ENCODE results near the gene DOCK9. TPM values are rescaled to one million over a fixed set of nuclear protein-coding genes. Genes with fewer than 3 reads are reported as not detected.

Gene DOCK9
- total and polyA plus RNA-seq, 9 of the 15 experiments (the other 6 are each of a cell fraction or from before 2014, with no cell fraction given), result 3.5 to 25.3 (median 16.7) TPM

- no peak for DNase-seq (ENCODE audit: extremely low read depth in 1 of 4, low spot score in 3 of 4)
- FAIRE-seq, result no peak
- Histone ChIP-seq H3K9me3 (replicated peaks; ENCODE audit: control insufficient read depth, insufficient read depth, low read depth, low read length) (no peaks in the 10 kb centered on the region), H4K20me1 (replicated peaks; ENCODE audit: control insufficient read depth, insufficient read depth, low read length) (no peaks in the 10 kb centered on the region), H3K9ac (ENCODE audit: insufficient read depth in 1 of 2, low read depth in 2 of 2, low read length in 2 of 2) (no peak overlapping the region), H3K9me1 (ENCODE audit: control insufficient read depth, insufficient read depth, low read length) (no peaks in the 10 kb centered on the region), H3K79me2 (ENCODE audit: control insufficient read depth, insufficient read depth, low read length) (no peaks in the 10 kb centered on the region), H2AFZ (ENCODE audit: low read depth, low read length) (no peak overlapping the region), H3K4me2 (ENCODE audit: insufficient read depth, low read length) (no peak overlapping the region), H3K4me3 (no peak overlapping the region), H3K27me3 (ENCODE audit: control insufficient read depth in 2 of 2, insufficient read depth in 2 of 2, low read length in 2 of 2) (no peaks in the 10 kb centered on the region), H3K27ac (ENCODE audit: extremely low read depth, low read depth, low read length) (no peak overlapping the region; the same call in 2 of the 3 replicates), H3K36me3 (ENCODE audit: control insufficient read depth, insufficient read depth, low read length) (peaks cover 31% of the 10 kb centered on the region; the same call in 2 of the 3 replicates), H3K4me1 (replicated peaks in 1 of 2; ENCODE audit: control insufficient read depth in 2 of 2, insufficient read depth in 2 of 2, low read length in 2 of 2) (no peaks in the 10 kb centered on the region; a peak in 1 of 5 replicates)
- WGBS (ENCODE audit: insufficient coverage, low coverage, missing lambda C conversion rate), result 23% methylated on average over 2 of the region's 2 CpGs
- intact Hi-C loops (cut with micrococcal nuclease), result no loop called here
- no TSS peak for BruUV-seq (replicated peaks)
- POLR2A ChIA-PET, result interaction anchor here (1.1 kb wide), 1 partner anchor 9 kb away, joined by 3 read pairs; no protein-coding TSS in a partner anchor
- in situ Hi-C loops (cut with MboI), result no loop called here
- no peak for ATAC-seq
- CTCF ChIA-PET (ENCODE audit: low intra/inter-chr PET ratio), result no interaction called here
- no peak for TF ChIP-seq FOXA1 (IDR thresholded peaks at IDR 0.05; ENCODE audit: borderline replicate concordance)
- no peak for TF ChIP-seq PHF21A (IDR thresholded peaks at IDR 0.05; ENCODE audit: borderline replicate concordance, low read depth)
- TF ChIP-seq SAFB2 (IDR thresholded peaks at IDR 0.05; ENCODE audit: borderline replicate concordance, low read depth, low read length, severe bottlenecking), result no peak
- no peak for TF ChIP-seq E2F8 (IDR thresholded peaks at IDR 0.05; ENCODE audit: low read depth, partially characterized antibody)
- TF ChIP-seq MGA (IDR thresholded peaks at IDR 0.05), result no peak
- TF ChIP-seq DLX4 (CRISPR knock-in tag; IDR thresholded peaks at IDR 0.05), result no peak
- TF ChIP-seq PHF20 (IDR thresholded peaks at IDR 0.05; ENCODE audit: partially characterized antibody), result no peak
- no peak for TF ChIP-seq ILK (tag; IDR thresholded peaks at IDR 0.05; ENCODE audit: borderline replicate concordance, low read depth)
Measured at GRCh38 chr13:98900442-98900841, 77.4 kb downstream of the DOCK9 start.

All from K562 (cell line).